Left lung (tissue), 10 donors: ENCODE data around the gene GORAB. TPM values are rescaled to one million over a fixed set of nuclear protein-coding genes. Genes with fewer than 3 reads are reported as not detected.

Experiments
- ATAC-seq: fragments of 200-7000 bp; cut with Tn5 transposase; one replicate; pipeline ENCODE4 v1.9.1; 2020; ENCODE audit warnings: moderate library complexity
- DNase-seq, 4 donors: peaks; one replicate each; pipeline ENCODE4 v3.0.0-alpha.2; 2013 to 2020
- H3K27ac ChIP-seq, 2 donors: fragments of 200-600 bp; sonication (generic) in 1 of 2; one replicate each; pipeline versions ENCODE4 v1.5.0 to v1.8.0; 2020 to 2021
- H3K27me3 ChIP-seq, 2 donors: fragments of 200-600 bp; sonication (generic) in 1 of 2; one replicate each; pipeline versions ENCODE4 v1.5.0 to v1.8.0; 2020 to 2021
- H3K36me3 ChIP-seq, 2 donors: fragments of 200-600 bp; sonication (generic) in 1 of 2; one replicate each; pipeline versions ENCODE4 v1.5.0 to v1.8.0; 2020 to 2021
- H3K4me1 ChIP-seq, 2 donors: fragments of 200-600 bp; one replicate each; pipeline ENCODE4 v1.8.0; 2021
- H3K4me3 ChIP-seq, 2 donors: fragments of 200-600 bp; sonication (generic) in 1 of 2; one replicate each; pipeline versions ENCODE4 v1.5.0 to v1.8.0; 2020 to 2021; ENCODE audit warnings: mild to moderate bottlenecking in 1 of 2
- H3K9me3 ChIP-seq, 2 donors: fragments of 200-600 bp; sonication (generic) in 1 of 2; one replicate each; pipeline versions ENCODE4 v1.5.0 to v1.8.0; 2020 to 2021
- intact Hi-C, 2 donors: fragments of 100-400 bp; cut with DNase I; formaldehyde crosslinking; loops; one replicate each; pipeline versions ENCODE4 v1.11.2 to v1.14.2; 2022
- polyA plus RNA-seq, 6 donors: library from polyadenylated mRNA; unstranded; fragments of 120-200 nt; gene quantifications; one replicate each; pipeline ENCODE4 v1.2.1, GENCODE V29; 2013; ENCODE audit not compliant: insufficient read length in 6 of 6
- total RNA-seq, 2 donors: library from RNA; stranded (reverse); fragmentation: NEBNext Ultra II Directional; extraction: Animal tissue kit (Norgen Biotek cat#: 25700); gene quantifications; one replicate each; pipeline ENCODE4 v1.2.1, GENCODE V29; 2021
- TF ChIP-seq, protein P1 (sequence below), 2 donors: fragments of 200-600 bp; sonication (generic) in 1 of 2; IDR thresholded peaks; one replicate each; pipeline versions ENCODE4 v1.5.0 to v1.8.0; 2021; ENCODE audit warnings: antibody characterized with exemption in 2 of 2
- donor health status: DM: no; HTN: yes; CAD: no.
- donor health status: DM: no; HTN: no; CAD: no.

The GORAB gene
- total and polyA plus RNA-seq, 8 donors: 11.1 to 29.1 (median 24.1) TPM

GRCh38 chr1:170521818-170522217, 10.1 kb upstream of the GORAB start:
- TF ChIP-seq, protein P1, sequence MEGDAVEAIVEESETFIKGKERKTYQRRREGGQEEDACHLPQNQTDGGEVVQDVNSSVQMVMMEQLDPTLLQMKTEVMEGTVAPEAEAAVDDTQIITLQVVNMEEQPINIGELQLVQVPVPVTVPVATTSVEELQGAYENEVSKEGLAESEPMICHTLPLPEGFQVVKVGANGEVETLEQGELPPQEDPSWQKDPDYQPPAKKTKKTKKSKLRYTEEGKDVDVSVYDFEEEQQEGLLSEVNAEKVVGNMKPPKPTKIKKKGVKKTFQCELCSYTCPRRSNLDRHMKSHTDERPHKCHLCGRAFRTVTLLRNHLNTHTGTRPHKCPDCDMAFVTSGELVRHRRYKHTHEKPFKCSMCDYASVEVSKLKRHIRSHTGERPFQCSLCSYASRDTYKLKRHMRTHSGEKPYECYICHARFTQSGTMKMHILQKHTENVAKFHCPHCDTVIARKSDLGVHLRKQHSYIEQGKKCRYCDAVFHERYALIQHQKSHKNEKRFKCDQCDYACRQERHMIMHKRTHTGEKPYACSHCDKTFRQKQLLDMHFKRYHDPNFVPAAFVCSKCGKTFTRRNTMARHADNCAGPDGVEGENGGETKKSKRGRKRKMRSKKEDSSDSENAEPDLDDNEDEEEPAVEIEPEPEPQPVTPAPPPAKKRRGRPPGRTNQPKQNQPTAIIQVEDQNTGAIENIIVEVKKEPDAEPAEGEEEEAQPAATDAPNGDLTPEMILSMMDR (IDR thresholded peaks at IDR 0.05): no peak
- H3K9me3 ChIP-seq: no peaks in the 10 kb centered on the region
- H3K27me3 ChIP-seq: no peaks in the 10 kb centered on the region
- H3K4me1 ChIP-seq: no peaks in the 10 kb centered on the region
- no peaks in the 10 kb centered on the region for H3K36me3 ChIP-seq
- DNase-seq: no peak
- no peak overlapping the region for H3K27ac ChIP-seq
- no peak for ATAC-seq
- H3K4me3 ChIP-seq: no peak overlapping the region
- intact Hi-C loops: no loop called here

GRCh38 chr1:170530972-170531757, 801 bp upstream of the GORAB start:
- ATAC-seq: peak; percentile 1
- peak overlapping the region; percentile 47 to 63 for H3K4me3 ChIP-seq
- TF ChIP-seq, protein P1 (IDR thresholded peaks at IDR 0.05): no peak
- peak overlapping the region; percentile 88 to 97 for H3K27ac ChIP-seq
- intact Hi-C loops: no loop called here
- H3K4me1 ChIP-seq: peaks cover 0 to 24% of the 10 kb centered on the region in 2 donors
- H3K9me3 ChIP-seq: no peaks in the 10 kb centered on the region
- DNase-seq: peak in 1 of 4 donors; percentile 55
- H3K27me3 ChIP-seq: no peaks in the 10 kb centered on the region
- no peaks in the 10 kb centered on the region for H3K36me3 ChIP-seq

DNA sequence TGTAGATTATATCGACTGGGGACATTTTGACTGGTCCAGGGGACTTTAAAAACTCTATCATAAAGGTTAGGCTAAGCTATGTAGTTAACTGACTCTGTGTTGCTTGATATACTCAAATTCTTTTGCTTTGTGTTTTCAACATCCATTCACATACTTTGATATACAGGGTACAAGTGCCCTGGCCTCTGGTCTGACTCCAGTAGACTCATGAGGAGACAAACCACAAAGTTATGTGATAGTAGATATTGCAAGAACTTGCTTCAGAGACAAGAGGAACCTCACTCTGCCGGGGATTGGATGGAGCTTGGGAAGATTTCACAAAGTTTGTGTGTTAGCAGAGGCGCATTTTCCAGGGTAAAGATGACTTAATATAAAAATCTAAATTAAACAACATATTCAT, 1.3 kb downstream of the GORAB start:
- Histone ChIP-seq H3K27me3 (no peaks in the 10 kb centered on the region), H3K27ac (peak overlapping the region; percentile 88 to 97), H3K36me3 (no peaks in the 10 kb centered on the region), H3K4me1 (peaks cover 8 to 40% of the 10 kb centered on the region in 2 donors), H3K9me3 (no peaks in the 10 kb centered on the region), H3K4me3 (peak overlapping the region; percentile 47 to 63)
- intact Hi-C loops: no loop called here
- DNase-seq (no peak), ATAC-seq (no peak)
- TF ChIP-seq, protein P1 (IDR thresholded peaks at IDR 0.05): no peak

DNA sequence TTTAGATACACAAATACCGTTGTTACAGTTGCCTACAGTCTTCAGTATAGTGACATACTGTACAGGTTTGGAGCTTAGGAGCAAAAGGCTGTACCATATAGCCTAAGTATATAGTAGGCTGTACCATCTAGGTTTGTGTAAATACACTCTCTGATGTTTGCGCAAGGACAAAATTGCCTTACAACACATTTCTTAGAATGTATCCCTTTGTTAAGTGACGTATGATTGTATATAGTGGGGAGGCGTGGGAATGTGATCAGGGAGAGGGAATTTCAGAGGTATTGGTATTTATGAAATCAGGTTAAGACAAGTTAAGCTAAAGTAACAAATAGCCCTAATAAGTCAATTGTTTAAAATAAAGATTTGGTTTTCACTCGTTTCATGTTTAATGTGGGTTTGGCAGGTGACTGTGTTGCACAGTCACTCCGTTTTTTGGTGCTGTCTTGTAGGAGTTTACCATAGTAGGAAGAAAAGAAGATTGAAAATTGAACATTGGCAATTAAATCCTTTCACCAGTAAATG, 2.7 kb downstream of the GORAB start:
- intact Hi-C loops: no loop called here

DNA sequence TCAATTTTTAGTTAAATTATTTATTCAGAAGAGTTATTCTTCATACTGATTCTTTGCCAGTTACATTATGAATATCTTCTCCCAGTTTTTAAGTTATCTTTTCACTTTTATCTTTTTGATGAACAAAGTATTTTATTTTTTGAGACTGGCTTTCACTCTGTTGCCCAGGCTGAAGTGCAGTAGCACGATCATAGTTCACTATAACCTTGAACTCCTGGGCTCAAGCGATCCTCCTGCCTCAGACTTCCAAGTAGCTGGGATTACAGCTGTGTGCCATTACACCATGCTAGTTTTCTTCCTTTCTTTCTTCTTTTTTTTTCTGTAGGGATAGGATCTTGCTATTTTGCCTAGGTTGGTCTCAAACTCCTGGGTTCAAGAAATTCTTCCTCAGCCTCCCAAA, 3.5 kb downstream of the GORAB start:
- H3K4me3 ChIP-seq: no peak overlapping the region
- H3K27ac ChIP-seq: no peak overlapping the region
- DNase-seq (no peak), ATAC-seq (no peak)
- peaks cover 0 to 14% of the 10 kb centered on the region in 2 donors for H3K36me3 ChIP-seq
- no peaks in the 10 kb centered on the region for H3K9me3 ChIP-seq
- no peaks in the 10 kb centered on the region for H3K27me3 ChIP-seq
- TF ChIP-seq, protein P1 (IDR thresholded peaks at IDR 0.05): no peak
- intact Hi-C loops: no loop called here
- peaks cover 8 to 44% of the 10 kb centered on the region in 2 donors for H3K4me1 ChIP-seq

More for the DNA sequence above, 2.7 kb downstream of the GORAB start:
- peaks cover 8 to 44% of the 10 kb centered on the region in 2 donors for H3K4me1 ChIP-seq
- H3K36me3 ChIP-seq: peaks cover 0 to 7% of the 10 kb centered on the region in 2 donors
- no peak overlapping the region for H3K27ac ChIP-seq
- DNase-seq (no peak), ATAC-seq (no peak)
- no peak overlapping the region for H3K4me3 ChIP-seq
- TF ChIP-seq, protein P1 (IDR thresholded peaks at IDR 0.05): no peak
- no peaks in the 10 kb centered on the region for H3K9me3 ChIP-seq
- no peaks in the 10 kb centered on the region for H3K27me3 ChIP-seq
